GM10266 (cell line): Measurements from ENCODE around the gene DNAJC21.

Source experiments
- DNase-seq: peaks from one replicate; pipeline ENCODE4 v3.0.0; 2012; ENCODE audit errors: extremely low spot score
- CTCF ChIP-seq: IDR thresholded peaks from 2 replicates; pipeline ENCODE4 v1.5.1; 2012; ENCODE audit warnings: mild to moderate bottlenecking, low read depth; ENCODE audit not compliant: control insufficient read depth, insufficient read depth; ENCODE audit errors: missing control alignments

DNAJC21 gene

GRCh38 chr5:34982823-34983222 lies 53.5 kb downstream of the DNAJC21 start:
- no peak for TF ChIP-seq CTCF
- no peak for DNase-seq

- DNase-seq = no peak
- no peak for TF ChIP-seq CTCF
These were observed 57.6 kb downstream of the DNAJC21 start for GRCh38 chr5:34986965-34987364.

GRCh38 chr5:34991486-34992238 lies 62.3 kb downstream of the DNAJC21 start:
- no peak for DNase-seq
- no peak for TF ChIP-seq CTCF

GRCh38 chr5:34993951-34994350 lies 64.6 kb downstream of the DNAJC21 start:
- no peak for DNase-seq

GRCh38 chr5:34996261-34996660 lies 66.9 kb downstream of the DNAJC21 start:
- DNase-seq = no peak
- no peak for TF ChIP-seq CTCF

More at GRCh38 chr5:34993951-34994350, 64.6 kb downstream of the DNAJC21 start:
- no peak for TF ChIP-seq CTCF

- DNase-seq = no peak
- TF ChIP-seq CTCF = no peak
These were observed 68.9 kb downstream of the DNAJC21 start for GRCh38 chr5:34998058-34998789.

GRCh38 chr5:35001842-35002241 lies 72.5 kb downstream of the DNAJC21 start:
- no peak for TF ChIP-seq CTCF
- no peak for DNase-seq
